SH-SY5Y (cell line): ENCODE results near the gene SYTL1.

Experiments
- GATA2 ChIP-seq: IDR thresholded peaks from 2 replicates; pipeline ENCODE4 v1.6.1; 2011; ENCODE audit warnings: mild to moderate bottlenecking, low read depth, low read length
- GATA3 ChIP-seq: IDR thresholded peaks from 2 replicates; pipeline ENCODE4 v1.6.1; 2011; ENCODE audit warnings: low read depth, mild to moderate bottlenecking, low read length, moderate library complexity

- TF ChIP-seq GATA2, result no peak
- TF ChIP-seq GATA3, result no peak
Observed at GRCh38 chr1:27398405-27399149, 56.8 kb downstream of the SYTL1 start.
